ENCODE measurements around the gene NKX2-3.

Gene NKX2-3

DNA sequence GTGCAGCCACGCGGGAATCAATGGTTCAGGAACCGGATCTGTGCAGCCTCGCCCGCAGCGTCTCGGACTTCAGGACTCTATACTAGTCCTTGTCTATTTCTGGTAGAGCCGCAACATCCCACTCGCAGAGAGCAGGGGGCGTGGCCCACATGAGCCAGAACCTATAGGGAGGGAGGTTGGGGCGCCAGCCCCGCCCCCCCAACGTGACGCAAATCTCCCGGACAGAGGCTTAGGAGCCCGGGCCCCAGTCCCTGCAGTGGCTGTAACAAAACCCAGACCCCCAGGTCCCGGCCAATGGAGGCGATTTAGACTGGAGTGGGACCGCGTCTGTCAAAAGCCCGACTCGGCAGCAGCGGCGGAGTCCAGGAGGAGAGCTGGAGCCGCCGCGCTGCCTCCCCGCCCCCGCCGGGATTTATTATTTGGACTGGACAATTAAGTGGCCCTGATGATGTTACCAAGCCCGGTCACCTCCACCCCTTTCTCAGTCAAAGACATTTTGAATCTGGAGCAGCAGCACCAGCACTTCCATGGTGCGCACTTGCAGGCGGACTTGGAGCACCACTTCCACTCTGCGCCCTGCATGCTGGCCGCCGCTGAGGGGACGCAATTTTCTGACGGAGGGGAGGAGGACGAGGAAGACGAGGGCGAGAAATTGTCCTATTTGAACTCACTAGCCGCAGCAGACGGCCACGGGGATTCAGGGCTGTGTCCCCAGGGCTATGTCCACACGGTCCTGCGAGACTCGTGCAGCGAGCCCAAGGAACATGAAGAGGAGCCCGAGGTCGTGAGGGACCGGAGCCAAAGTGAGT is at the start of gene NKX2-3:
NKX2-3 (plus strand) TSS at position 256 of the 809 bp plus-strand sequence; CDS start at position 446, 190 bp downstream.
- no peaks in the 10 kb centered on the region for H3K9me3 ChIP-seq (ENCODE audit: low read length)
- peak within 1 kb of the TSS; percentile 95 for H3K27ac ChIP-seq (ENCODE audit: low read depth, low read length)
- H3K4me1 ChIP-seq (ENCODE audit: insufficient read depth, low read length), result peaks cover 7% of the 10 kb centered on the region
- H3K4me3 ChIP-seq (ENCODE audit: low read depth in 1 of 2, low read length in 2 of 2), result peak within 1 kb of the TSS; percentile 84 to 95
- peak within 1 kb of the TSS; percentile 97 for H3K9ac ChIP-seq (ENCODE audit: low read length)
- H3K27me3 ChIP-seq (ENCODE audit: control insufficient read depth in 1 of 2, insufficient read depth in 2 of 2, low read length in 2 of 2), result peaks cover 0 to 8% of the 10 kb centered on the region in 2 donors
- no peaks in the 10 kb centered on the region for H3K36me3 ChIP-seq (ENCODE audit: insufficient read depth, low read length)

- no peak overlapping the region for H3K4me3 ChIP-seq (ENCODE audit: low read depth in 1 of 2, low read length in 2 of 2)
- no peak overlapping the region for H3K9ac ChIP-seq (ENCODE audit: low read length)
- no peaks in the 10 kb centered on the region for H3K36me3 ChIP-seq (ENCODE audit: insufficient read depth, low read length)
- H3K27ac ChIP-seq (ENCODE audit: low read depth, low read length), result no peak overlapping the region
- H3K9me3 ChIP-seq (ENCODE audit: low read length), result no peaks in the 10 kb centered on the region
- no peaks in the 10 kb centered on the region for H3K27me3 ChIP-seq (ENCODE audit: control insufficient read depth in 1 of 2, insufficient read depth in 2 of 2, low read length in 2 of 2)
- no peaks in the 10 kb centered on the region for H3K4me1 ChIP-seq (ENCODE audit: insufficient read depth, low read length)
These were observed 47.8 kb upstream of the NKX2-3 start for GRCh38 chr10:99484626-99485581.

DNA sequence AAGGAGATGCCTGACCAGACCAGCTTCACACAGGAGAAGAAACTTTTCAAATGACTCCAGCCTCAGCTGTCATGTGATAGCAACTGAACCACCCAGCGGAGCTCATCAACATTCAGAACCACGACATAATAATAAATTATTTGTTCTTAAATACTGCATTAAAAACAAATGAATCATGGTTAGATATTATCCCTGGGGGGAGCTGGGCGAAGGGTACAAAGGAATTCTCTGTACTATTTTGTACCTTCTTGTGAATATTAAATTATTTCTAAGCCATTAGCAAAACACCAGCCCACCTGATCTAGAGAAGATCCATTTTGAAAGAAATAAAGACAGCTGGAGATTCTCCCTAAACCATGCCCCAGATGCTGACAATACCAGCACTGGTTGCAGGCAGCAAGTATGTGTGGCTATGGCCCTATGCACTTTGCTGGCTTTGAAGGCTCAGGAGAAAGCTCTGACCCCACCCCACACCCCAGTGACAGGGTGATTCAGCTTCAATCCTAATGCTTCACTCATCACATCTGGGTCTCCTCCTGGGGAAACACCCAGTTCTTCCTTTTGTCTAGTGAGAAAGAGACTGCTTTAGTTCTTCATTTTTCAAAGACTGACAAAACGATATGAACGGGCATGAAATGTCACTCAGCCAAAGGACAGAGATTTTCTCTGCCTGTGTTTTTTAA is 45.5 kb upstream of the NKX2-3 start:
- Histone ChIP-seq H3K9me3 (ENCODE audit: low read length) (no peaks in the 10 kb centered on the region), H3K36me3 (ENCODE audit: insufficient read depth, low read length) (no peaks in the 10 kb centered on the region), H3K27ac (ENCODE audit: low read depth, low read length) (no peak overlapping the region), H3K4me1 (ENCODE audit: insufficient read depth, low read length) (no peaks in the 10 kb centered on the region), H3K9ac (ENCODE audit: low read length) (no peak overlapping the region), H3K4me3 (ENCODE audit: low read depth in 1 of 2, low read length in 2 of 2) (no peak overlapping the region), H3K27me3 (ENCODE audit: control insufficient read depth in 1 of 2, insufficient read depth in 2 of 2, low read length in 2 of 2) (no peaks in the 10 kb centered on the region)

- Histone ChIP-seq H3K9me3 (ENCODE audit: low read length) (no peaks in the 10 kb centered on the region), H3K9ac (ENCODE audit: low read length) (no peak overlapping the region), H3K4me1 (ENCODE audit: insufficient read depth, low read length) (no peaks in the 10 kb centered on the region), H3K36me3 (ENCODE audit: insufficient read depth, low read length) (no peaks in the 10 kb centered on the region), H3K27me3 (ENCODE audit: control insufficient read depth in 1 of 2, insufficient read depth in 2 of 2, low read length in 2 of 2) (no peaks in the 10 kb centered on the region), H3K27ac (ENCODE audit: low read depth, low read length) (no peak overlapping the region), H3K4me3 (ENCODE audit: low read depth in 1 of 2, low read length in 2 of 2) (no peak overlapping the region)
These were observed 43.5 kb upstream of the NKX2-3 start for GRCh38 chr10:99489271-99489670.

- no peaks in the 10 kb centered on the region for H3K36me3 ChIP-seq (ENCODE audit: insufficient read depth, low read length)
- no peak overlapping the region for H3K9ac ChIP-seq (ENCODE audit: low read length)
- no peaks in the 10 kb centered on the region for H3K4me1 ChIP-seq (ENCODE audit: insufficient read depth, low read length)
- no peaks in the 10 kb centered on the region for H3K27me3 ChIP-seq (ENCODE audit: control insufficient read depth in 1 of 2, insufficient read depth in 2 of 2, low read length in 2 of 2)
- no peak overlapping the region for H3K4me3 ChIP-seq (ENCODE audit: low read depth in 1 of 2, low read length in 2 of 2)
- H3K27ac ChIP-seq (ENCODE audit: low read depth, low read length), result no peak overlapping the region
- no peaks in the 10 kb centered on the region for H3K9me3 ChIP-seq (ENCODE audit: low read length)
These were observed 35.3 kb upstream of the NKX2-3 start for GRCh38 chr10:99497343-99498025.

GRCh38 chr10:99506416-99506815 is 26.3 kb upstream of the NKX2-3 start:
- Histone ChIP-seq H3K36me3 (ENCODE audit: insufficient read depth, low read length) (no peaks in the 10 kb centered on the region), H3K27ac (ENCODE audit: low read depth, low read length) (no peak overlapping the region), H3K4me3 (ENCODE audit: low read depth in 1 of 2, low read length in 2 of 2) (no peak overlapping the region), H3K27me3 (ENCODE audit: control insufficient read depth in 1 of 2, insufficient read depth in 2 of 2, low read length in 2 of 2) (no peaks in the 10 kb centered on the region), H3K4me1 (ENCODE audit: insufficient read depth, low read length) (no peaks in the 10 kb centered on the region), H3K9ac (ENCODE audit: low read length) (no peak overlapping the region), H3K9me3 (ENCODE audit: low read length) (no peaks in the 10 kb centered on the region)

DNA sequence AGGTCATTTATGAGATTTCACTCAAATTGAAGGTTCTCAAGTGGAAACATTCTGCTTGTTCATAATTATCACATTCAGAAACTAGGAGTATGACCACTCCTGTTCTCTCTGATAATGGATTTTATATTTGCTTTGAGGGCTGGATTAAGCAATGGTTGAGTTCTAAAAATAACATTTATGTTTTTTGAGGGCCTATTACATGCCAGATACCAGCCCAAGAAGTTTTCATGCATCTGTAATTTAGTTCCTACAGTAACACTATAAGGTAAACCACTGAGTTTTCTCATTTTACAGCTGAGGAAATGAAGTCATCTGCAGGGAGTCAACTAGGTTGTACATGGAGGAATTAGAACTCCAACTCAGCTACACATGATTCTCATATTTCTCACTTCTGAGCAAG is 25.5 kb upstream of the NKX2-3 start:
- Histone ChIP-seq H3K27me3 (ENCODE audit: control insufficient read depth in 1 of 2, insufficient read depth in 2 of 2, low read length in 2 of 2) (no peaks in the 10 kb centered on the region), H3K27ac (ENCODE audit: low read depth, low read length) (no peak overlapping the region), H3K36me3 (ENCODE audit: insufficient read depth, low read length) (no peaks in the 10 kb centered on the region), H3K4me3 (ENCODE audit: low read depth in 1 of 2, low read length in 2 of 2) (no peak overlapping the region), H3K4me1 (ENCODE audit: insufficient read depth, low read length) (no peaks in the 10 kb centered on the region), H3K9ac (ENCODE audit: low read length) (no peak overlapping the region), H3K9me3 (ENCODE audit: low read length) (no peaks in the 10 kb centered on the region)

- no peak overlapping the region for H3K4me3 ChIP-seq (ENCODE audit: low read depth in 1 of 2, low read length in 2 of 2)
- H3K4me1 ChIP-seq (ENCODE audit: insufficient read depth, low read length), result no peaks in the 10 kb centered on the region
- no peak overlapping the region for H3K27ac ChIP-seq (ENCODE audit: low read depth, low read length)
- no peaks in the 10 kb centered on the region for H3K9me3 ChIP-seq (ENCODE audit: low read length)
- no peaks in the 10 kb centered on the region for H3K27me3 ChIP-seq (ENCODE audit: control insufficient read depth in 1 of 2, insufficient read depth in 2 of 2, low read length in 2 of 2)
- no peaks in the 10 kb centered on the region for H3K36me3 ChIP-seq (ENCODE audit: insufficient read depth, low read length)
- H3K9ac ChIP-seq (ENCODE audit: low read length), result no peak overlapping the region
These were observed 19.7 kb upstream of the NKX2-3 start for GRCh38 chr10:99513061-99513460.

- Histone ChIP-seq H3K36me3 (ENCODE audit: insufficient read depth, low read length) (no peaks in the 10 kb centered on the region), H3K4me1 (ENCODE audit: insufficient read depth, low read length) (peaks cover 35% of the 10 kb centered on the region), H3K4me3 (ENCODE audit: low read depth in 1 of 2, low read length in 2 of 2) (peak overlapping the region; percentile 36 to 62), H3K9ac (ENCODE audit: low read length) (peak overlapping the region; percentile 45), H3K27ac (ENCODE audit: low read depth, low read length) (peak overlapping the region; percentile 67), H3K9me3 (ENCODE audit: low read length) (no peaks in the 10 kb centered on the region), H3K27me3 (ENCODE audit: control insufficient read depth in 1 of 2, insufficient read depth in 2 of 2, low read length in 2 of 2) (no peaks in the 10 kb centered on the region)
These were observed 13.1 kb upstream of the NKX2-3 start for GRCh38 chr10:99519690-99520039.

- H3K9ac ChIP-seq (ENCODE audit: low read length), result peak overlapping the region; percentile 45
- H3K27me3 ChIP-seq (ENCODE audit: control insufficient read depth in 1 of 2, insufficient read depth in 2 of 2, low read length in 2 of 2), result no peaks in the 10 kb centered on the region
- peaks cover 41% of the 10 kb centered on the region for H3K4me1 ChIP-seq (ENCODE audit: insufficient read depth, low read length)
- peak overlapping the region; percentile 67 for H3K27ac ChIP-seq (ENCODE audit: low read depth, low read length)
- H3K4me3 ChIP-seq (ENCODE audit: low read depth in 1 of 2, low read length in 2 of 2), result peak overlapping the region; percentile 36 to 62
- H3K9me3 ChIP-seq (ENCODE audit: low read length), result no peaks in the 10 kb centered on the region
- H3K36me3 ChIP-seq (ENCODE audit: insufficient read depth, low read length), result no peaks in the 10 kb centered on the region
These were observed 12.5 kb upstream of the NKX2-3 start for GRCh38 chr10:99520040-99520846.
